Measurements from ENCODE around the gene FGD5.

Gene FGD5

DNA sequence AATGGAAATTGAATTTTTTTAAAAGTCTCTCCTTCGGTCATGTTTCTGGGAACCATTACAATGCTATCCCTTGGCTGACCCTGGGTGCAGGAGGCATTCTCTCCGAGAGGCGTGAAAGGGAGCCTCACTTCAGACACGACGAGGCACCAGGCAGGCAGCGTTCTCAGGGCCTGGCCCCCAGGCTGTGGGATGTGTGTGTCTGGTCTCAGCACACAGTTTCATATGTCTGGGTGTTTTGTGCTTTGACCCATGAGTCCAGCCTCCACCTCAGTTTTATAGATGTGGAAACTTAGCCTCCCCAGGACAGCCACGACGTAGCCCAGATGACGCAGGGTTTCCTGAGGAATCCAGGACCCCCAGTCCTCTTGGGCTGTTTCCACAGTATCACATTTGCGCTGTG lies 34.0 kb downstream of the FGD5 start:
- no peak for DNase-seq (ENCODE audit: low read depth)

GRCh38 chr3:14853271-14853951 lies 34.6 kb downstream of the FGD5 start:
- no peak for DNase-seq (ENCODE audit: low read depth)

- DNase-seq (ENCODE audit: low read depth), result no peak
Observed at GRCh38 chr3:14857506-14857905, 38.7 kb downstream of the FGD5 start.

GRCh38 chr3:14858105-14858504 lies 39.3 kb downstream of the FGD5 start:
- DNase-seq (ENCODE audit: low read depth), result no peak

- no peak for DNase-seq (ENCODE audit: low read depth)
Observed at GRCh38 chr3:14859880-14860279, 41.1 kb downstream of the FGD5 start.

- DNase-seq (ENCODE audit: low read depth), result no peak
Observed at GRCh38 chr3:14861031-14861430, 42.3 kb downstream of the FGD5 start.

GRCh38 chr3:14861446-14862302 lies 42.9 kb downstream of the FGD5 start:
- DNase-seq (ENCODE audit: low read depth), result no peak

- no peak for DNase-seq (ENCODE audit: low read depth)
Observed at GRCh38 chr3:14862303-14862660, 43.5 kb downstream of the FGD5 start.

DNA sequence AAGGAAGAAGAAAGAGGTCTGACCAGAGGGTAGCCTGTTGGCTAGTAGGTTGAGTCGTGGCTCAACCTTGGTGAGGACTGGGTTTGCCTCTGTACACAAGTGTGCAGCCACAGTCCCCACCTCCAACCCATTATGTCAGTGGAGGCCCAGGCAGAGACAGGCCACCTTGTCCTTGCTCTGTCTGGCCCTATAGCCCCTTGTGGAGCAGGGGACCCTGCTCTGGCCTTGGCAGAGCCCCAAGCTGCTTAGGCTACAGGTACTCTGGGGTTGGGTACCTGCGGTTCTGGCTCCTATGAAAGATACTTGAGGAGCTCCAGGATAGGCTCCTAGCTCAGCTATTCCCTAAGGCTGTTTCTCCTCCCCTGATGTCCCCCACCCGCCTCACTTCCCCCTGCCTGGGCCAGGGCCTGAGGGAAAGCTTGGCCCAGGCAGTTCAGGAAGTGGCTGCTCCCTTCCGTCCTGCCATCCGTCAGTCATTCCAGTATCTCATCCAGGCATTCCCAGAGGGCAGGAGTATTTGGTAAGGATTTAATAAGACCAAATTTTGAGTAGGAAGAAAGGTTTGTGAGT lies 44.0 kb downstream of the FGD5 start:
- DNase-seq (ENCODE audit: low read depth), result no peak

- no peak for DNase-seq (ENCODE audit: low read depth)
Observed at GRCh38 chr3:14863333-14864100, 44.8 kb downstream of the FGD5 start.

- DNase-seq (ENCODE audit: low read depth), result no peak
Observed at GRCh38 chr3:14864131-14864530, 45.4 kb downstream of the FGD5 start.

DNA sequence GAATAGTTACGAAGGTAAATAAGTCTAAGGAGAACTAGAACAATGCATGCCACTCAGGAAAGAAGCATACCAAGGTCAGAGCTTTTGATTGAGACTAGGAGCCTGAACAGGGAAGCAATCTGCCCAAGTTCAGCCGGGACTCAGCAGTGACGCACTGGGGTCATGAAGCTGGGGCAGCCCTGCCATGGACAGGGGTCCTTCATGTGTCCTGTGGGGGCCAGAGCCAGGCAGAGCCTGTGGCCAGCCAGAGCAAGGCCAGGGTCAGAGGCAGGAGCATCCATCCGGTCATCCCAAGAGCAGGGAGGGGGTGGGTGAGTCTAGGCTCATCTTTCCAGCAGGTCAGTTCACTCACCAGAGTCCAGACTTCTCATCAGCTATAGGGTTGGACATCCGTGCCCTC lies 47.9 kb downstream of the FGD5 start:
- no peak for DNase-seq (ENCODE audit: low read depth)

DNA sequence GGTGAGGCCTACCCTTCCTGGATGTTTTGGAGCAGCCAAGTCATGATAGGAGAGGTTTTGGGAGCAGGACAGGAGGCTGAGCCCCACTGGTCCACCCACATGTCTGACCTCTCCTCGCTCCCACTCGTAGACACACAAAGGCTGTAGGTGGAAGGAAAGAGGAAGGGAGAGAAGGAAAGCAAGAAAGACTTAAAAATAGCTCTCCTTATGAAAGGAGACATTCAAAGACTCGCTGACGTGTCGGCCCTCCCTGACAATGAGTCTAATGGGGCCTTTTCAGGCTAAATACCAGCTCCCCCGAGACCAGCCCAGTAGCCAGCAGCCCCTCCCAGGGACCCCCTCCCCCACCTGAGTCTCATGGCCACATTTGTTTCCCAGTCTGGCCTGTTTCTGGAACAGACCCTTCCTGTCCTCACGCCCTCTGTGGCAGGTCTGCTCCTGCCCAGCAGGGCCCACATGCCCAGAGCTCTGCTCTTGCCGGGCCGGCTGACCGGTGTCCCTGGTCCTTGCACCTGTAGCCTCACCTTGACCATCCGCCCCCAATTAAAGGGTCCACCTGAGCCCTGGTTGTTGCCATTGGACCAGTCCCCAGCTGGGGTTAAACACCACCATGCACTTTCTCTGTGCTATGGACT lies 49.3 kb downstream of the FGD5 start:
- DNase-seq (ENCODE audit: low read depth), result no peak

DNA sequence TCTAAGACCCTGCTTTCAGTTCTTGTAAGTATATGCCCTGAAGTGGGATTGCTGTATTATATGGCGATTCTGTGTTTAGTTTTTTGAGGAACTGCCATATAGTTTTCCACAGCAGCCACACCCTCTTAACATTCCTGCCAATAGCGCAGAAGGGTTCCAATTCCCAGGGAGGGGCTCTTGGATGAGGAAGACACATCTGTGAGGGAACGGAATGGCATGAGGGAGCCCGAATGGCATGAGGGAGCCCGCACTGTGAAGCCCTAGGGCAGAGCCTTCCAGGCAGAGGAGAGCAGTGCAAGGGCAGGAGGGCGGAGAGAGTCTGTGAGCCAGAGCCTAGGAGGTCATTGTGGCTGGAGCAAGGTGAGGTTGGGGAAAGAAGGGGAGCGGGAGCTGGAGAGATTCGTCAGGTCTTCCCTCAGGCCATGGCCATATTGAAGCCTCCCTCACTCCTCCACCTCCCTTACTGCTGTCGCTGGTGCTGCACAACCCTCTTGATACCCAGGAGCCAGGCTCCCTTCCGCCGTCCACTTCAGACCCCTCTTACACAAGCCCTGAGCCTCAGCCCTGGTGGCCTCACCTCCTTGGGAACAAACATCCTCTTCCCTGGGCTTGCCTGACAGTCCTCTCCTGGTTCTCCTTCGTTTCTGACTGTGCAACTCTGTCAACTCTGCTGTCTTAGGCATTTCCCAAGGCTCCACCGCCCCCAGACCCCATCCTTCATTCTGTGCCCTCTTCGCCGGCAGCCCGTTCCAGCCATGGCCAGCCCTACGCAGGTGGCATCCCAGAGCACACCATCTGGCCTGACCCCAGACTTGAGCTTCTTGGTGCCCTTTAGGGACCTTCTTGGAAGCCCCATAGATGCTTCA lies 51.4 kb downstream of the FGD5 start:
- DNase-seq (ENCODE audit: low read depth), result no peak

- no peak for DNase-seq (ENCODE audit: low read depth)
Observed at GRCh38 chr3:14870783-14871060, 52.0 kb downstream of the FGD5 start.

GRCh38 chr3:14871456-14872200 lies 52.9 kb downstream of the FGD5 start:
- no peak for DNase-seq (ENCODE audit: low read depth)

GRCh38 chr3:14872706-14873105 lies 53.9 kb downstream of the FGD5 start:
- no peak for DNase-seq (ENCODE audit: low read depth)

- no peak for DNase-seq (ENCODE audit: low read depth)
Observed at GRCh38 chr3:14874784-14875183, 56.0 kb downstream of the FGD5 start.

- DNase-seq (ENCODE audit: low read depth), result no peak
Observed at GRCh38 chr3:14875411-14876175, 56.8 kb downstream of the FGD5 start.

- DNase-seq (ENCODE audit: low read depth), result no peak
Observed at GRCh38 chr3:14876921-14877333, 58.2 kb downstream of the FGD5 start.

All from CMK (cell line).